ENCODE results near the gene USP37.

The USP37 gene

DNA sequence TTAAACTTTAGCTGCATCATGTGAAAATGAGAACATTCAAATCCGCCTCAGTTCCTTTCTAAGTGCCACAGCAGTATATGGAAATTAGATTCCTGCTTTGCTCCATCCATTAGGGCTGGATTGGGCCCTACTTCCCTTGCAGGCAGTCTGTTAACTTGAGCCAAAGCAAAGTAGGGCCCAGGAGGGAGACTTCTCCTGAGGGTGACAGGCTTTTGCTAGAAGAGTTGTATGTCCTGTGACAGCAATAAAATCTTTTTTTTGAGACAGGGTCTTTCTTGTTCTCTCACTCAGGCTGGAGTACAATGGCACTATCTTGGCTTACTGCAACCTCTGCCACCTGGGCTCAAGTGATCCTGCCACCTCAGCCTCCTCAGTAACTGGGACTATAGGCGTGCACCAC is 121.1 kb downstream of the USP37 start:
- H3K23ac ChIP-seq (ENCODE audit: low read depth, low read length, poor library complexity), result no peak overlapping the region
- H2AK5ac ChIP-seq (ENCODE audit: low read depth, low read length), result no peak overlapping the region
- H3K18ac ChIP-seq (ENCODE audit: low read length), result no peak overlapping the region
- H3K14ac ChIP-seq (ENCODE audit: low read length), result no peak overlapping the region
- H3K27me3 ChIP-seq (ENCODE audit: control insufficient read depth in 3 of 3, insufficient read depth in 3 of 3, low read depth in 1 of 3, low read length in 3 of 3), result no peaks in the 10 kb centered on the region
- no peak overlapping the region for H2BK5ac ChIP-seq (ENCODE audit: low read length)
- no peak overlapping the region for H3K4me3 ChIP-seq (ENCODE audit: low read length in 2 of 2)
- no peak overlapping the region for H3K9ac ChIP-seq (ENCODE audit: low read depth, low read length, poor library complexity)
- no peak overlapping the region for H3K4ac ChIP-seq (ENCODE audit: low read length)
- no peak overlapping the region for H2BK120ac ChIP-seq (ENCODE audit: low read depth, low read length)
- H2AFZ ChIP-seq (ENCODE audit: low read length), result no peak overlapping the region
- H3K27ac ChIP-seq (replicated peaks; ENCODE audit: low read length), result no peak overlapping the region
- WGBS, 2 donors (ENCODE audit: extremely low coverage in 2 of 2, insufficient read length in 2 of 2, insufficient replicate concordance in 1 of 2), result no CpG with 5 or more reads among the region's 2 CpGs
- H3K36me3 ChIP-seq (replicated peaks in 1 of 2; ENCODE audit: control insufficient read depth in 2 of 2, insufficient read depth in 2 of 2, low read length in 2 of 2), result peaks cover 9 to 62% of the 10 kb centered on the region in 2 donors
- no peak overlapping the region for H2BK15ac ChIP-seq (ENCODE audit: low read length)
- no peaks in the 10 kb centered on the region for H3K4me1 ChIP-seq (ENCODE audit: control insufficient read depth in 2 of 2, insufficient read depth in 1 of 2, low read depth in 1 of 2, low read length in 2 of 2)
- DNase-seq (ENCODE audit: low spot score), result no peak
- H3K9me3 ChIP-seq (replicated peaks in 1 of 2; ENCODE audit: control insufficient read depth in 2 of 2, insufficient read depth in 1 of 2, low read depth in 1 of 2, low read length in 2 of 2), result peaks cover 0 to 2% of the 10 kb centered on the region in 2 donors
- H4K91ac ChIP-seq (ENCODE audit: low read depth, low read length, poor library complexity), result no peak overlapping the region
- H4K8ac ChIP-seq (ENCODE audit: low read depth, low read length), result no peak overlapping the region
- no peak overlapping the region for H3K4me2 ChIP-seq (ENCODE audit: insufficient read depth, low read length, poor library complexity, severe bottlenecking)
- no peak overlapping the region for H2BK12ac ChIP-seq (ENCODE audit: low read length)
- H3K79me1 ChIP-seq (ENCODE audit: low read depth, low read length), result no peaks in the 10 kb centered on the region

DNA sequence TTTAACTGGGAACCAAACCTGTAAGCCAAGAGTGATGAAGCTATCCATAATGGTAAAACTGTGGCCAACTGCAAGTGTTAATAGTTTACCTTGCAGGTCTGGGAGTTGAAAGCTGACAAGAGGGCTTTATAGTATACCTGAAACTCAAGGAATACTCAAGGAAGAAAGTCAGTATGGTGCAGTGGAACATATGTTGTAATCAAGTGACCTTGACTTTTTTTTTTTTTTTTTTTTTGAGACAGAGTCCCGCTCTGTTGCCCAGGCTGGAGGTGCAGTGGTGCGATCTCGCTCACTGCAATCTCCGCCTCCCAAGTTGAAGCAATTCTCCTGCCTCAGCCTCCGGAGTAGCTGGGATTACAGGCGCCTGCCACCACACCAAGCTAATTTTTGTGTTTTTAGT is 121.6 kb downstream of the USP37 start:
- H3K23ac ChIP-seq (ENCODE audit: low read depth, low read length, poor library complexity), result no peak overlapping the region
- peaks cover 9 to 57% of the 10 kb centered on the region in 2 donors for H3K36me3 ChIP-seq (replicated peaks in 1 of 2; ENCODE audit: control insufficient read depth in 2 of 2, insufficient read depth in 2 of 2, low read length in 2 of 2)
- no peak overlapping the region for H2AFZ ChIP-seq (ENCODE audit: low read length)
- no peak overlapping the region for H2BK5ac ChIP-seq (ENCODE audit: low read length)
- H3K4me3 ChIP-seq (ENCODE audit: low read length in 2 of 2), result no peak overlapping the region
- no peak overlapping the region for H3K4me2 ChIP-seq (ENCODE audit: insufficient read depth, low read length, poor library complexity, severe bottlenecking)
- no peak overlapping the region for H3K14ac ChIP-seq (ENCODE audit: low read length)
- H2BK120ac ChIP-seq (ENCODE audit: low read depth, low read length), result no peak overlapping the region
- H3K9ac ChIP-seq (ENCODE audit: low read depth, low read length, poor library complexity), result no peak overlapping the region
- no peak overlapping the region for H2AK5ac ChIP-seq (ENCODE audit: low read depth, low read length)
- no peak overlapping the region for H3K18ac ChIP-seq (ENCODE audit: low read length)
- H3K79me1 ChIP-seq (ENCODE audit: low read depth, low read length), result no peaks in the 10 kb centered on the region
- H4K8ac ChIP-seq (ENCODE audit: low read depth, low read length), result no peak overlapping the region
- DNase-seq (ENCODE audit: low spot score), result no peak
- H3K4me1 ChIP-seq (ENCODE audit: control insufficient read depth in 2 of 2, insufficient read depth in 1 of 2, low read depth in 1 of 2, low read length in 2 of 2), result no peaks in the 10 kb centered on the region
- H3K9me3 ChIP-seq (replicated peaks in 1 of 2; ENCODE audit: control insufficient read depth in 2 of 2, insufficient read depth in 1 of 2, low read depth in 1 of 2, low read length in 2 of 2), result peaks cover 0 to 2% of the 10 kb centered on the region in 2 donors
- no peaks in the 10 kb centered on the region for H3K27me3 ChIP-seq (ENCODE audit: control insufficient read depth in 3 of 3, insufficient read depth in 3 of 3, low read depth in 1 of 3, low read length in 3 of 3)
- WGBS, 2 donors (ENCODE audit: extremely low coverage in 2 of 2, insufficient read length in 2 of 2, insufficient replicate concordance in 1 of 2), result no CpG with 5 or more reads among the region's 6 CpGs
- H3K4ac ChIP-seq (ENCODE audit: low read length), result no peak overlapping the region
- H3K27ac ChIP-seq (replicated peaks; ENCODE audit: low read length), result no peak overlapping the region
- no peak overlapping the region for H2BK15ac ChIP-seq (ENCODE audit: low read length)
- H4K91ac ChIP-seq (ENCODE audit: low read depth, low read length, poor library complexity), result no peak overlapping the region
- no peak overlapping the region for H2BK12ac ChIP-seq (ENCODE audit: low read length)

DNA sequence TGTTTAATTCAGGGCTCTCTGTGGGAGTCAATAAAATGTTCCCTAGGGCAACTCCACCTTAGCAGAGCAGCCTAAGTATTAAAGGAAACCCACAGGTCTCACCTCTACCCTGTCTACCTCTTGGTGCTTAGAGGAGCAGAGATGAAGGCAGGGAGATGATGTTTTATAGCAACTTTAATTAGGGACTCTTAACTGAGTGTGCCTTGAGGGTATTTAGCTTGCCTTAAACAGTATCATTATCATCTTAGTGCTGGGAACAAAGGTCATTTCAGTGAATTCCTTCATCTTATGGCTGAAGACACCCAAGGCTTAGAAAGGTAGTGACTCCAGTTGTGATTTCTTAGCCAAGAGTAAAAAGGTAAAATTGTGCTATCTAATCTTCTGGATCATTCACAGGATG is 122.5 kb downstream of the USP37 start:
- H3K27me3 ChIP-seq (ENCODE audit: control insufficient read depth in 3 of 3, insufficient read depth in 3 of 3, low read depth in 1 of 3, low read length in 3 of 3), result no peaks in the 10 kb centered on the region
- no peaks in the 10 kb centered on the region for H3K79me1 ChIP-seq (ENCODE audit: low read depth, low read length)
- H2BK12ac ChIP-seq (ENCODE audit: low read length), result no peak overlapping the region
- H2BK15ac ChIP-seq (ENCODE audit: low read length), result no peak overlapping the region
- DNase-seq (ENCODE audit: low spot score), result no peak
- H3K4ac ChIP-seq (ENCODE audit: low read length), result no peak overlapping the region
- H3K14ac ChIP-seq (ENCODE audit: low read length), result no peak overlapping the region
- peaks cover 0 to 2% of the 10 kb centered on the region in 2 donors for H3K9me3 ChIP-seq (replicated peaks in 1 of 2; ENCODE audit: control insufficient read depth in 2 of 2, insufficient read depth in 1 of 2, low read depth in 1 of 2, low read length in 2 of 2)
- H2BK120ac ChIP-seq (ENCODE audit: low read depth, low read length), result no peak overlapping the region
- H3K36me3 ChIP-seq (replicated peaks in 1 of 2; ENCODE audit: control insufficient read depth in 2 of 2, insufficient read depth in 2 of 2, low read length in 2 of 2), result peaks cover 9 to 47% of the 10 kb centered on the region in 2 donors
- no peak overlapping the region for H2AK5ac ChIP-seq (ENCODE audit: low read depth, low read length)
- H4K8ac ChIP-seq (ENCODE audit: low read depth, low read length), result no peak overlapping the region
- no peaks in the 10 kb centered on the region for H3K4me1 ChIP-seq (ENCODE audit: control insufficient read depth in 2 of 2, insufficient read depth in 1 of 2, low read depth in 1 of 2, low read length in 2 of 2)
- no peak overlapping the region for H3K4me2 ChIP-seq (ENCODE audit: insufficient read depth, low read length, poor library complexity, severe bottlenecking)
- H4K91ac ChIP-seq (ENCODE audit: low read depth, low read length, poor library complexity), result no peak overlapping the region
- H3K9ac ChIP-seq (ENCODE audit: low read depth, low read length, poor library complexity), result no peak overlapping the region
- H3K18ac ChIP-seq (ENCODE audit: low read length), result no peak overlapping the region
- no peak overlapping the region for H2BK5ac ChIP-seq (ENCODE audit: low read length)
- H3K27ac ChIP-seq (replicated peaks; ENCODE audit: low read length), result no peak overlapping the region
- H3K4me3 ChIP-seq (ENCODE audit: low read length in 2 of 2), result no peak overlapping the region
- no peak overlapping the region for H2AFZ ChIP-seq (ENCODE audit: low read length)
- H3K23ac ChIP-seq (ENCODE audit: low read depth, low read length, poor library complexity), result no peak overlapping the region

DNA sequence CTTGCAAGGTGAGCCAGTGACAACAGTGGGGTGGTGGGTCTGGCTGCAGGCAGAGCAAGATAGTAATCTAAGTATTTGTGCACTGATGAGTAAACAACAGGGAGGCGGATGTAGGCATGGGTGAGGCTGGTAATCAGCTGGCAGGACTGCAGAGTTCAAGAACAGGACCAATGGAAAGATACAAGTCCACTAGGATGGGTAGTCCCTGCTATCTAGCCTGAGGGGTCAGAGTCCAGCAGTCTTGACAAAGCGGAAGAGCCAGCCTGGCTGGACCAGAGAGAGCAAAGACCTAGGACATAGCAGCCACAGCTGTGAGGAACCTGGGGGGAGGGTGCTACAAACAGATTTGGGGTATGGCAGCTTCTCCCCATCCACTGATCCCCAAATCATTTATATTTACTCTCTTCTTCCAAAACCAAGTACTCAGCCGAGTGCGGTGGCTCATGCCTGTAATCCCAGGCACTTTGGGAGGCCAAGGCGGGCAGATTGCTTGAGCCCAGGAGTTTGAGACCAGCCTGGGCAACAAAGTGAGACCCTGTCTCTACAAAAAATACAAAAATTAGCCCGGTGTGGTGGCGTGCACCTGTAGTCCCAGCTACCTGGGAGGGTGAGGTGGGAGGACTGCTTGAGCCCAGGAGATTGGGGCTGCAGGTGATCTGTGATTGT is 123.3 kb downstream of the USP37 start:
- no CpG with 5 or more reads among the region's 7 CpGs for WGBS, 2 donors (ENCODE audit: extremely low coverage in 2 of 2, insufficient read length in 2 of 2, insufficient replicate concordance in 1 of 2)
- H3K79me1 ChIP-seq (ENCODE audit: low read depth, low read length), result no peaks in the 10 kb centered on the region
- no peak overlapping the region for H2BK15ac ChIP-seq (ENCODE audit: low read length)
- H3K9ac ChIP-seq (ENCODE audit: low read depth, low read length, poor library complexity), result no peak overlapping the region
- no peak overlapping the region for H3K23ac ChIP-seq (ENCODE audit: low read depth, low read length, poor library complexity)
- H4K8ac ChIP-seq (ENCODE audit: low read depth, low read length), result no peak overlapping the region
- H2BK12ac ChIP-seq (ENCODE audit: low read length), result no peak overlapping the region
- no peak overlapping the region for H2BK5ac ChIP-seq (ENCODE audit: low read length)
- H3K4me2 ChIP-seq (ENCODE audit: insufficient read depth, low read length, poor library complexity, severe bottlenecking), result no peak overlapping the region
- no peak overlapping the region for H4K91ac ChIP-seq (ENCODE audit: low read depth, low read length, poor library complexity)
- no peak overlapping the region for H2AK5ac ChIP-seq (ENCODE audit: low read depth, low read length)
- no peak overlapping the region for H3K18ac ChIP-seq (ENCODE audit: low read length)
- no peak overlapping the region for H3K4ac ChIP-seq (ENCODE audit: low read length)
- no peak overlapping the region for H2BK120ac ChIP-seq (ENCODE audit: low read depth, low read length)
- H3K4me3 ChIP-seq (ENCODE audit: low read length in 2 of 2), result peak overlapping the region in 1 of 2 donors; percentile 30
- no peak for DNase-seq (ENCODE audit: low spot score)
- H3K27ac ChIP-seq (replicated peaks; ENCODE audit: low read length), result no peak overlapping the region
- no peak overlapping the region for H3K14ac ChIP-seq (ENCODE audit: low read length)
- peaks cover 6 to 40% of the 10 kb centered on the region in 2 donors for H3K36me3 ChIP-seq (replicated peaks in 1 of 2; ENCODE audit: control insufficient read depth in 2 of 2, insufficient read depth in 2 of 2, low read length in 2 of 2)
- no peaks in the 10 kb centered on the region for H3K4me1 ChIP-seq (ENCODE audit: control insufficient read depth in 2 of 2, insufficient read depth in 1 of 2, low read depth in 1 of 2, low read length in 2 of 2)
- no peaks in the 10 kb centered on the region for H3K27me3 ChIP-seq (ENCODE audit: control insufficient read depth in 3 of 3, insufficient read depth in 3 of 3, low read depth in 1 of 3, low read length in 3 of 3)
- H3K9me3 ChIP-seq (replicated peaks in 1 of 2; ENCODE audit: control insufficient read depth in 2 of 2, insufficient read depth in 1 of 2, low read depth in 1 of 2, low read length in 2 of 2), result no peaks in the 10 kb centered on the region
- H2AFZ ChIP-seq (ENCODE audit: low read length), result no peak overlapping the region

Measured in neuronal stem cell (in vitro differentiated cells).